NAMALWA (cell line): ENCODE data around the gene SOSTDC1.

Experiments used
- DNase-seq: peaks from one replicate; pipeline ENCODE4 v3.0.0-alpha.2; 2015; ENCODE audit warnings: low spot score

SOSTDC1 gene

GRCh38 chr7:16419859-16420258 lies 45.7 kb downstream of the SOSTDC1 start:
- DNase-seq, result no peak

DNA sequence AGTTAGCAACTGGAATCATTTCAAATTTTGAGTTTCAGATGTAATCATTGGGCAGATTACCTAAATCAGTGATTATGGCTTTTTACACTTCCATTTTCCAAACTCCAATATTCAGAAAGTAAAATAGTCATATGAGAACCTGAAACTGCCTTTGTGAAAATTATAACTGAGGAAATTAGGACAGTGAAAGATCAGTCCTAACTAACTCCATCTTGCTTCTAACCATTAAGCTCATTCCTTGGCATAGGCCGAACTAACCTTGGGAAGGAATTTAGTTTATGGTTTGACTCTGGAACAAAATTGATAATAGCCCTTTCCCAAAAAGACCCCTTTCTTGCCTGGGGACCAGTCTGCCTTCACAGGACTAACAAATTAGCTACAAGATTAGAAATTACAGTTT lies 46.4 kb downstream of the SOSTDC1 start:
- DNase-seq, result no peak

DNA sequence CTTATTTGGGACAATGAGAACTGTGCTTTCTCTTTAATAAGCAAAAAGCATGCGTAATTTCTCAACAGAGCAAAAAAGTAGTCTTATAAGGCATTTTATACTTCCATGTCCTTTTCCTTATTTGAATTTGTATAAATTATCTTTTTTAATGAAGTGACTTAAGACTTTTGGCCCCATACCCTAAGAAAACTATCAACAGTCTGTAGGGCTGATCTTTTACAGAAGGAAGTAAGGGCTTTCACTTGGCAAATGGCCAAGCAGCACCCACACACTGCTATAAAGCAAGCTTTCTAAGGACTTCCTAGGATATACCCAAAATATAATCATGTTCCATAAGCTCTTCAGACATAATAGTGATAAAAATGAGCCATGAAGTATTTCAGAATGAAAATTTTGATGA lies 47.6 kb downstream of the SOSTDC1 start:
- DNase-seq, result no peak

GRCh38 chr7:16416289-16417282 lies 49.0 kb downstream of the SOSTDC1 start:
- no peak for DNase-seq

- DNase-seq, result no peak
These were observed 53.0 kb downstream of the SOSTDC1 start for GRCh38 chr7:16412274-16413254.
